HG02970 (cell line): Measurements from ENCODE around the gene PSEN1.

Experiments
- ATAC-seq: cut with Tn5 transposase; IDR thresholded peaks from one replicate; pipeline ENCODE4 v1.9.1; 2021; ENCODE audit warnings: mild to moderate bottlenecking, moderate library complexity, moderate number of reproducible peaks; ENCODE audit not compliant: unreplicated experiment, low FRiP score

Gene PSEN1

DNA sequence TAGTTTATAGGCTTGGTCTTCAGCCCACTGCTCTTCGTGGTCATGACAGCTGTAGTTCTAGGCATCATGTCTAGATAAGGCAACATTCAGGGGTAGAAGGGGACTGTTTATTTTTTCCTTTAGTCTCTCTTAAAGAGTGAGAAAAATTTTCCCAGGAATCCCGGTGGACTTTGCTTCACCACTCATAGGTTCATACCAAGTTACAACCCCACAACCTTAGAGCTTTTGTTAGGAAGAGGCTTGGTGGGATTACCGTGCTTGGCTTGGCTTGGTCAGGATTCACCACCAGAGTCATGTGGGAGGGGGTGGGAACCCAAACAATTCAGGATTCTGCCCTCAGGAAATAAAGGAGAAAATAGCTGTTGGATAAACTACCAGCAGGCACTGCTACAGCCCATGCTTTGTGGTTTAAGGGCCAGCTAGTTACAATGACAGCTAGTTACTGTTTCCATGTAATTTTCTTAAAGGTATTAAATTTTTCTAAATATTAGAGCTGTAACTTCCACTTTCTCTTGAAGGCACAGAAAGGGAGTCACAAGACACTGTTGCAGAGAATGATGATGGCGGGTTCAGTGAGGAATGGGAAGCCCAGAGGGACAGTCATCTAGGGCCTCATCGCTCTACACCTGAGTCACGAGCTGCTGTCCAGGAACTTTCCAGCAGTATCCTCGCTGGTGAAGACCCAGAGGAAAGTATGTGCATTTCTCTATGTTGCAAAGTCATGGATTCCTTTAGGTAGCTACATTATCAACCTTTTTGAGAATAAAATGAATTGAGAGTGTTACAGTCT is 75.1 kb downstream of the PSEN1 start:
- no peak for ATAC-seq

DNA sequence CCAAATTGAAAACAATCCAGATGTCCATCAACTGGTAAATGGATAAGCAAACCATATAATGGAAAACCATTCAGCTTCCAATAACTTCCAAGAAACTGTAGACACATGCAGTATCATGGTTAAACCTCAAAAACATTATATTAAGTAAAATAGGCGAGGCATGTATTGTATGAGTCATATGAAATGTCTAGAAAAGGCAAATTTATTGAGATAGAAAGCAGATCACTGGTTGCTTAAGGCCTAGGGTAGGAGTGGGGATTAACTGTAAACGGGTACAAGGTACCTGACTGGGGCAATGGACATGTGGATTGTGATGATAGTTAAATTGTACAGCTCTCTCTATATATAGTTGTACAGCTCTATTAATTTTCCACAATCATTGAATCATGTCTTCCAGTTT is 79.7 kb downstream of the PSEN1 start:
- ATAC-seq = no peak

DNA sequence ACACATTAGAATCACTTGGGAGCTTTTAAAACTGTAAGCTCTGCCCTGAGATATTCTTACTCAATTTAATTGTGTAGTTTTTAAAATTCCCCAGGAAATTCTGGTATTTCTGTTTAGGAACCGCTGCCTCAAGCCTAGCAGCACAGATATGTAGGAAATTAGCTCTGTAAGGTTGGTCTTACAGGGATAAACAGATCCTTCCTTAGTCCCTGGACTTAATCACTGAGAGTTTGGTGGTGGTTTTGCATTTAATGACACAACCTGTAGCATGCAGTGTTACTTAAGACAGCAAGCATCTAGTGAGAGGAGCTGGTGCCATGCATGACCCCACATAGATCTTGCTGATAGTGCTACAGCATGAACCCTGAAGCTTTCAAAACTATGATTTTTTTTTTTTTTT is 81.1 kb downstream of the PSEN1 start:
- no peak for ATAC-seq

DNA sequence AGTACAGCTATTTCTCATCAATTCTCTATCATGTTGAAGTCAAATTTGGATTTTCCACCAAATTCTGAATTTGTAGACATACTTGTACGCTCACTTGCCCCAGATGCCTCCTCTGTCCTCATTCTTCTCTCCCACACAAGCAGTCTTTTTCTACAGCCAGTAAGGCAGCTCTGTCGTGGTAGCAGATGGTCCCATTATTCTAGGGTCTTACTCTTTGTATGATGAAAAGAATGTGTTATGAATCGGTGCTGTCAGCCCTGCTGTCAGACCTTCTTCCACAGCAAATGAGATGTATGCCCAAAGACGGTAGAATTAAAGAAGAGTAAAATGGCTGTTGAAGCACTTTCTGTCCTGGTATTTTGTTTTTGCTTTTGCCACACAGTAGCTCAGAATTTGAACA is 83.8 kb downstream of the PSEN1 start:
- no peak for ATAC-seq

DNA sequence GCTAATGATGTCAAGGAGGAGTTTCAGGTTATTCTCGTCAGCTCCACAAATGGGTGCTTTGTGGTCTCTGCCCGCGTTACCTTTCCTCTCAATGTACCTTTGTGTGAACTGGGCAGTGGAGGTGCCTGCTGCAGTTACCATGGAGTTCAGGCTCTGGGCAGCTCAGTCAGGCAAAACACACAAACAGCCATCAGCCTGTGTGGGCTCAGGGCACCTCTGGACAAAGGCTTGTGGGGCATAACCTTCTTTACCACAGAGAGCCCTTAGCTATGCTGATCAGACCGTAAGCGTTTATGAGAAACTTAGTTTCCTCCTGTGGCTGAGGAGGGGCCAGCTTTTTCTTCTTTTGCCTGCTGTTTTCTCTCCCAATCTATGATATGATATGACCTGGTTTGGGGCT is 84.3 kb downstream of the PSEN1 start:
- ATAC-seq = no peak

DNA sequence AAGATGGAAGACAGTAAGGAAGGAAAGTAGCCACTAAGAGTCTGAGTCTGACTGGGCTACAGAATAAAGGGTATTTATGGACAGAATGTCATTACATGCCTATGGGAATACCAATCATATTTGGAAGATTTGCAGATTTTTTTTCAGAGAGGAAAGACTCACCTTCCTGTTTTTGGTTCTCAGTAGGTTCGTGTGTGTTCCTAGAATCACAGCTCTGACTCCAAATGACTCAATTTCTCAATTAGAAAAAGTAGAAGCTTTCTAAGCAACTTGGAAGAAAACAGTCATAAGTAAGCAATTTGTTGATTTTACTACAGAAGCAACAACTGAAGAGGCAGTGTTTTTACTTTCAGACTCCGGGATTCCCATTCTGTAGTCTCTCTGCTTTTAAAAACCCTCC is 85.6 kb downstream of the PSEN1 start:
- no peak for ATAC-seq

DNA sequence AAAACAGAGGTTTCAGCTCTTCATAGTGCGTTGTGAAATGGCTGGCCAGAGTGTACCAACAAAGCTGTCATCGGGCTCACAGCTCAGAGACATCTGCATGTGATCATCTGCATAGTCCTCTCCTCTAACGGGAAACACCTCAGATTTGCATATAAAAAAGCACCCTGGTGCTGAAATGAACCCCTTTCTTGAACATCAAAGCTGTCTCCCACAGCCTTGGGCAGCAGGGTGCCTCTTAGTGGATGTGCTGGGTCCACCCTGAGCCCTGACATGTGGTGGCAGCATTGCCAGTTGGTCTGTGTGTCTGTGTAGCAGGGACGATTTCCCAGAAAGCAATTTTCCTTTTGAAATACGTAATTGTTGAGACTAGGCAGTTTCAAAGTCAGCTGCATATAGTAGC is 86.7 kb downstream of the PSEN1 start:
- no peak for ATAC-seq

DNA sequence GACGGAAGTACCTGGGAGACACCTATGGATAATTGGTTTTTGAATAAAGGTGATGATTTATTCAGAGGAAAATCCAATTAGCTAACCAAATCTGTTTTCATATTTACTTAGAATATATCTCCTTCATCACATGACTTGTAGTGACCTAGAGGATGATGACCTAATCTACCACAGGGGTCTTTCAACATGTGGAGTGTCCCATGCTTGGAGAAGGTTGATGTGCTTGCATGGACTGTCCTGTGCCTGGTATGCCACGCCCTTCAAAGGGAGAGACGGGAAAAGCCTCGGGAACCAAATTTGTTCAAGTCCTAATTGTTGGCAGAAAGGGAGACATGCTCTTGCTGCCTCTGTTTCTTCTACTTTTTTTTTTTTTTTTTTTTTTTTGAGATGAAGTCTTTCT is 89.2 kb downstream of the PSEN1 start:
- ATAC-seq = no peak

DNA sequence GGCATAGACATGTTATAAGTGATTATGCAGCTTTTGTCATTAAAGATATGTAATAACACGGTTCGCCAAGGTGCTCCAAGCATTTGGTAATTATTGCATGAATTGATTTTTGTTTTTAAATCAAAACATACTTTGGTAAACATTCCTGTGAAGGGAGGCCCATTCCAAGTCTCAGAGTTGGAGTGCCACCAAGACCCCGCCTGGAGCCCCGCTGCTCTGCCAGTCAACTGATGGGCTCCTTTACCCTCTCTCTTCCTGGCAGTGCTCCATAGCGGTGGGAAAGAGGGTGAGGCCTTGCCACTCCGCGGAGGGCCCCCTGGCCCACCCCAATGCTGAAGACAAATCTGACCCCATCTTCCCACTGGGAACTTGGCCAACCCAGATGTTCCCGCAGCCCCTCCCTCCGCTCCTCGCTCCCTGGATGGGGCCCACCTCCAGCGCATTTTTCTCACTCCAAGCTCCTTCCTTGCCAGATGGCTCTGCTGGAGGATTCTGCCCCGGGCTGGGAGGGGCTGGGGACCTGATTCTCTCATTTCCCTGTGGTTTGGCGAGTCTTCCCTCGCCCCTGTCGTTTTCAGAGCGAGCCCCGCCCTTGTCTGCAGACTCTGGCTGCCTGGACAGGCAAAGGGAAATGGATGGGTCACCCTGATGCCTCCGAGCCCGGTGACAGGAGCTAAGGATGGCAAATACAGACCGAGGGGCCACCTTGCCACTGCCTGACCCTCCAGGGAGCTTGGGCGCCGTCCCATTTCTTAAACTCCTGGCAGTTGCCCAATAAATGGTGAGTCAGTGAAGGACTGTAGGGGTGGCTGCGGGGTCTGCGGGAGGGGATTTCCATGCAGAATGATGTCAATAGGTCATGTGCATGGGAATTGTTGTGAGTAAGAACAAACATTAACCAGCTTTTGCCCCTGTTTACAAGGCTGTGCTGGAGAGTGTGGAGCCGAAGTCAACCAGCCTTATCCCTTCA is 91.8 kb downstream of the PSEN1 start:
- no peak for ATAC-seq

DNA sequence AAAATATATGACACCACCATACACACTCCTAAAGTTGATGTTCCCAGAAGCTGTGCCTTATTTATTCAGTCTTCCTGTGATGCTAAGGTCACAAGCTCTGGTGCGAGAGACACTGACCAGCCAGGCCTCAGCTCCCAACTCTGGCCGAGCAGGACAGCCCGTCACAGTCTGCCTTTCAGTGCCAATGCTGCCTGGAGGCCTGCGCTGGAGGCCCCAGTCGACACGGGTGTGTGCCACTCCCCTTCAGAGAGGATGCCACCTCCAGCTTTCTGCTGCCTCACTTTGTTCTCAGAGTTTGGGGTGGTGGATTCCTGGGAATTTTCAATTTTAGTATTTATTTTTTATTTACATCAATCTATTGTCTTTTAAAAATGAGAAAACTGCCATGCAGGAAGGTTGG is 93.7 kb downstream of the PSEN1 start:
- ATAC-seq = no peak

DNA sequence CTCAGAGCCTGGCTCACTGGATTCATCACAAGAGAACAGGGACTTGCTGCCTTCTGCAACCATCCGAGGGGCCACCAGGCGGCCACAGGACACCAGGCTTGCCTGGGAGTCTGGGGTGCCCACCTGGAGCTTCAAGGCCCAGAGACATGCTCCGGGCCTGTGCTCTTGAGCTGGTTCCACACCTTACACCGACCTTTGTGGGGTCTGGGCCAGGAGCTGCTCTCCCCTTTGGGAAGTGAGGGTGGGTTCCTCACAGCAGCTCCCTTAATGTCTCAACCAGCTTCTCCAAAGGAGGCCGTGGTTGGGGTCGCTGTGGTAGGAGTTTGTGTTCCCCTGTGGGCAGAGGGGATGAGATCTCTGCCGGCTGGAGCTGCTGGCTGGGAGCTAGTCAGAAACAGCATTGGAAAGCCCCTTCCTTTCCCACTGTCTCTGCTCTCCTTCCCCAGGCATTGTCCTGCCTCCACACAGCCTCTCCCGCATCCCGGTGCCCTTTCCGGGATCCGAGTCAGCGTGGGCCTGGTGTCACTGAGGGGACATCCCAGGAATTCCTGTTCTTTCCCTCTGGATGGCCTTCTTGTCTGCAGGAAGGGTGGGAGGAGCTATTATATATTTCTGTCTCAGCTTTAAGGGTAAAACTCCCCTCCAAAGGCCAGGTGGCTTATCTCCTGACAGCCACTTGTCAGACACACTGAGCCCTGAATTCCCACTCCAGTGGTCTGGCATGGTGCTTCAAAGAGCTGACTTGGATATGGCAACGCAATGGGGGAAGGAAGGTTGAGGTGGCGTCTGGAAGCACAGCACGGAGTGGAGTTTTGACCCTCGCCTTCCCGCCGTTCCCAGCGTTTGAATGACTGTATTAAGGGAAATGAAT is 95.9 kb downstream of the PSEN1 start:
- ATAC-seq = no peak

DNA sequence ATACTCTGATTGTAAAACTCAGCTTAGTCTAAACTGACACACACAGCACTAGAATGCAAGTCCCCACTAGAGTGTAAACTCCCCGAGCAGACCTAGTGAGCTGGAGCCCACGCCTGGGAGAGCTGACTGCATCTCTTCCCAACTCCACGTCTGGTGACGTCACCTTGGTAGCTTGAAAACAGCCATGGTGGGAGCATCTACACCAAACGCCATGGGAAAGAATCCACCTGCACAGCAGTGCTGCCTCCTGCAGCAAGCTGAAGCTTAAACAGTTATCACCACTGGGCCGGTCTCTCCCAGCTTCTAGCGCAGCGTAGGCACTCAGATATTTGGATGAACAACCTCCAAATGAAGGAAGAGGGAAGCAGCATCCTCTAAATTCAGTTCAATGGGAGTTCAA is 96.7 kb downstream of the PSEN1 start:
- ATAC-seq = no peak

DNA sequence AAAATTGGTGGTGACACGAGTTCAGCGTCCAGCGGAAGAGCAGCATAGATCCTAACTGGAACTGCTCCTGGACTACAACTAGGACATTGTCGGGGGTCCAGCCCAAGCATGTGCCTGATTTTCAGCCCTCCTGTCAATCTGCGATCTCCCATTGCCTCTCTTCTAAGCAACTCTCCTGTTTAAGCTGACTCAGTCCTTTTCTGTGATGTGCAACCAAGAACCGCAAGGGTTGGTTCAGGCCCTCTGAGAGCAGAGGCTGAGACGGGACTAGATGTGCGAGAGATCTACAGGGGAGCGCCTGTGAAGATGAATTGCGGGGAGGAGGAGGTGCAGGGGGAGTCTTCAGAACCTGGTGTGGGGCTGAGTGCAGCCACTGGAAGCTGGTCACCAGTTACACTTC is 97.3 kb downstream of the PSEN1 start:
- ATAC-seq = no peak

DNA sequence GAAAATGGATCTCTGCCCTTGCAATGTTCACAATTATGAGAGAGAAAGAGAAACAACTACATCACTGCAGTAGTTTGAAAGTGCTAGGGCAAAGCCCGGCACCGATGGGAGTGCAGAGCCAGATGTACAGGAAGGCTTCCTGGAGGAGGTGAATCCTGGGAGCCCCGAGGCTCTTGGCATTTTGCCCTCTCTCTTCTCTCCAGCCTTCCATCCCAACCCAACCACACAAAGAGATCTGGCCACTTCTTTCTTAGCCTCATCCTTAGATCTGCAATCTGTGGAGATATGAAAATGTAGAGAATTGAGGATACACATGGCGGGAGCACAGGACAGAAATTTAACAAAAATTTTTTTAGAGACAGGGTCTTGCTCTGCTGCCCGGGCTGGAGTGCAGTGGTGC is 97.7 kb downstream of the PSEN1 start:
- no peak for ATAC-seq

DNA sequence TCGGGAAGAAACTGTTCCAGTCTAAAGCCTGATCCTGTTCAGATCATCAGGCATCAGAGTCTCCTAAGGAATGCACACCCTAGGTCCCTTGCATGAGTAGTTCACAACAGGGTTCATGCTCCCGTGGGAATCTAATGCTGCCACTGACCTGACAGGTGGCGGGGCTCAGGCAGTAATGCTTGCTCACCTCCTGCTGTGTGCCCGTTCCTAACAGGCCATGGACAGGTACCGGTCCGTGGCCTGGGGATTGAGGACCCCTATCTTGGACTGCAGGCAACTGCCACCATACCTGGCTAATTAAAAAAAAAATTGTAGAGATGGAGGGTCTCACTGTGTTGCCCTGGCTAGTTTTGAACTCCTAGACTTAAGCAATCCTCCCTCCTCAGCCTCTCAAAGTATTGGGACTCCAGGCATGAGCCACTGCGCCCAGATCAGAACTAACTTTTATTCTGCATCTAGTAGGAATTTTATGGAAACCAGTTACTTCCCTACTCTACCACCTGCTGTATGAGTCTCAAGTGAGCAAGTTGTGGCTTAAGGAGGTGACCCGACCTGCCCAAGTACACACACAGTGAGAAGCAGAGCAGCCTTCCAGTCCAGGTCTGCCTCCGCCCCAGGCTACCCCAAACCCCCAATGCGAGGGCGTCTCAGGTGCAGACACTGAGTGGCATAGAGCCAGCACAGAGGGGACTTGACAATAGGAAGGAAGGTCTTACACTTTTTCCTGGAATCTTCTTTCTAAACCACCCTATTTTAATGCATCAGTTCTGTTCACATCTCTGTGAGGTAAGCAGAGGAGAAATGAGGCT is 98.5 kb downstream of the PSEN1 start:
- ATAC-seq = no peak

DNA sequence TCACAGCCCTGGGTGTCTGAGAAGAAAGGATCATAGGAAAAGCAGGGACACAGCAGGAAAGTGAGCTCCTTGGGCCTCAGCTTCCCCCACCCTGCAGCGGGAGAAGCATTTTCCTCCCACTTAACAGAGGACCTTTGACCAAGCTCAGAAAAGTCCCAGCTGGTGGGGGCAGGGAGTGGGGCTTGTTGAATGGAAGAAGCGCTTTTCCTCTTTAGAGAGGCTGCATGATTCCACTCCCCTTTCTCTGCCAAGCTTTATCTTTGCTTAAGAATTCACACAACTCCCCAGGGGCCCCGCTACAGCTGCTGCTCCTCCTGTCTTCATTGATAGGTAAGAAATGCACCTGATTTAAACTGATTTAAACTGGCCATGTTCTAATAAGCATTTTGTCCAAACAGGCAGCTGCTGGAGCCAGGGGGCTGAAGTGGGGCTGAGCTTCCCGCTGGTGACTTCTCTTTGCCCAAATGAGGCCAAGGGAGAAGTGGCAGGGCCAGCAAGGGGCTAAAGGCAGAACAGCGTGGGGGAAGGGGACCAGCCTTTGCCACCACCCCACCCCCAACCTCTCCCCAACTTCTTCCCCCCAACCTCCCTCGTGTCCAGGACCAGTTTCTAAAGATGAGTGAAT is 99.3 kb downstream of the PSEN1 start:
- no peak for ATAC-seq

DNA sequence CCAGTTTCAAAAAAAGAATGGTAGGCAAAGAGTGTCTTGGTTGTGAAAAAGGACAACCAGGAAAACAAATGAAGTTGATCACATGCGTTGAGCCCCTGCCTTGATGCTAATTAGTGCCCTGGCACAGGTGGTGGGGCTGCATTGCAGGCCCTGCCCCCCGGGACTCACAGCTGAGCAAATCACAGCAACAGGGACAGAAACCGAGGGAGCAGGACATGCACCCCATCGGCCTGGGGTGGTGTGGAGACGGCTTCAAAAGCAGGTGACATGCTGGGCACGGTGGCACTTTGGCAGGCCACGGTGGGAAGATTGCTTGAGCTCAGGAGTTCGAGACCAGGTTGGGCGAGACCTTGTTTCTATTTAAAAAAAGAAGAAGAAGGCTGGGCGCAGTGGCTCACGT is 99.8 kb downstream of the PSEN1 start:
- no peak for ATAC-seq

DNA sequence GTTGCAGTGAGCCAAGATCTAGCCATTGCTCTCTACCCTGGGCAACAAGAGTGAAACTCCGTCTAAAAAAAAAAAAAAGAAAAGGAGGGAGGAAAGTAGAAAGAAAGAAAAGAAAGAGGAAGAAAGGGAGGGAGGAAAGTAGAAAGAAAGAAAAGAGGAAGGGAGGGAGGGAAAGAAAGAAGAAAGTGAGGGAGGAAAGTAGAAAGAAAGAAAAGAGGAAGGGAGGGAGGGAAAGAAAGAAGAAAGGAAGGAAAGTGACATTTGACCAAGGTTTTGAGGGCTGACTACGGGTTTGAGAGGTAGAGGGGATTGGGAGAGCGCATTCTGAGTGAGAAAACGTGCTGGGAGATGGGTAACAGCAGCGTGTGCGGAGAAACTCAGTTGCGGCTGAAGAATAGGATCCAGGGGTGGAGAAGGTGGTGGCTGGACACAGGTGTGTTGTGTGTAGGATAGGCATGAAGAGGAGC is 100.5 kb downstream of the PSEN1 start:
- no peak for ATAC-seq

DNA sequence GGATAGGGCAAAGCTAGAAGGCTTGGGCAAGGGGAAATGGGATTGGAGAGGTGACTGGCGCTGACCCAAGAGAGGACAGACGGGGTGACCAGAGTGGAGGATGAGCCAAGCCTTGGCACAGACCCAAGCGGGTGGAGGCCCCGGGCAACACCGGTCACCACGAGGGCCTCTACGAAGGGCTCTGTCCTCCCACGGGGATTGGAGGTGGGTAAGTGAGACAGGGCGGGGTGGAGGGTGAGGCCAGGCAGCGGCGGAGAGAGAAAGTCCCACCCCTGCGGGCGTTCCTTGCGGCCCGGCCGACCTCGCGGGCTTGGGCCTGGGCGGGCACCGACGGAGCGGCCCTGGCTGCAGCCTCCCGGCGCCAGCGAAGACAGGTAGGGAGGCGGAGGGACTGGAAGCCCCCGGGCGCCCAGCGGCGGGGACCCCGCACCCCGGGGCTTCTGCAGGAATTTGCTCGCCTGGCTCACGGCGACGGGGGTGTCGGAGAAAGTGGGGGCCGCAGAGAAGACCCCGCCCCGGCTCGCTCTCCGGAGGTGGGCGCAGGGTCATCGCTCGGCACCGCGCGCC is 101.0 kb downstream of the PSEN1 start, which contains the start of gene PAPLN:
Gene PAPLN, plus strand, starts transcription at position 288 of the 567 bp plus-strand sequence. CDS start 2,273 bp downstream, outside the sequence.
- no peak for ATAC-seq
